ENCODE data around the gene DNAJB13.

The DNAJB13 gene

GRCh38 chr11:73998846-73999575 is 48.2 kb downstream of the DNAJB13 start:
- Histone ChIP-seq H3K27ac (ENCODE audit: low read depth in 2 of 2, low read length in 2 of 2) (no peak overlapping the region), H3K9ac (ENCODE audit: low read depth in 1 of 2, low read length in 2 of 2) (no peak overlapping the region), H3K36me3 (ENCODE audit: control insufficient read depth in 2 of 2, insufficient read depth in 2 of 2, low read length in 2 of 2) (peaks cover 6 to 12% of the 10 kb centered on the region in 2 donors), H3K4me1 (ENCODE audit: control insufficient read depth in 2 of 2, insufficient read depth in 2 of 2, low read length in 2 of 2) (peaks cover 0 to 5% of the 10 kb centered on the region in 2 donors), H3K4me3 (ENCODE audit: low read length in 2 of 2) (no peak overlapping the region), H3K9me3 (ENCODE audit: control insufficient read depth in 2 of 2, low read length in 2 of 2) (no peaks in the 10 kb centered on the region), H3K27me3 (ENCODE audit: control insufficient read depth in 2 of 2, insufficient read depth in 2 of 2, low read length in 2 of 2) (no peaks in the 10 kb centered on the region)

- Histone ChIP-seq H3K4me3 (ENCODE audit: low read length in 2 of 2) (no peak overlapping the region), H3K36me3 (ENCODE audit: control insufficient read depth in 2 of 2, insufficient read depth in 2 of 2, low read length in 2 of 2) (peaks cover 7 to 12% of the 10 kb centered on the region in 2 donors), H3K9me3 (ENCODE audit: control insufficient read depth in 2 of 2, low read length in 2 of 2) (no peaks in the 10 kb centered on the region), H3K27ac (ENCODE audit: low read depth in 2 of 2, low read length in 2 of 2) (no peak overlapping the region), H3K27me3 (ENCODE audit: control insufficient read depth in 2 of 2, insufficient read depth in 2 of 2, low read length in 2 of 2) (no peaks in the 10 kb centered on the region), H3K4me1 (ENCODE audit: control insufficient read depth in 2 of 2, insufficient read depth in 2 of 2, low read length in 2 of 2) (peaks cover 0 to 5% of the 10 kb centered on the region in 2 donors), H3K9ac (ENCODE audit: low read depth in 1 of 2, low read length in 2 of 2) (no peak overlapping the region)
Measured at GRCh38 chr11:73999581-74000306, 48.9 kb downstream of the DNAJB13 start.

- H3K27ac ChIP-seq (ENCODE audit: low read depth in 2 of 2, low read length in 2 of 2): no peak overlapping the region
- H3K27me3 ChIP-seq (ENCODE audit: control insufficient read depth in 2 of 2, insufficient read depth in 2 of 2, low read length in 2 of 2): no peaks in the 10 kb centered on the region
- H3K4me1 ChIP-seq (ENCODE audit: control insufficient read depth in 2 of 2, insufficient read depth in 2 of 2, low read length in 2 of 2): no peaks in the 10 kb centered on the region
- H3K36me3 ChIP-seq (ENCODE audit: control insufficient read depth in 2 of 2, insufficient read depth in 2 of 2, low read length in 2 of 2): peaks cover 7 to 12% of the 10 kb centered on the region in 2 donors
- H3K4me3 ChIP-seq (ENCODE audit: low read length in 2 of 2): no peak overlapping the region
- no peak overlapping the region for H3K9ac ChIP-seq (ENCODE audit: low read depth in 1 of 2, low read length in 2 of 2)
- no peaks in the 10 kb centered on the region for H3K9me3 ChIP-seq (ENCODE audit: control insufficient read depth in 2 of 2, low read length in 2 of 2)
Measured at GRCh38 chr11:74000307-74001133, 49.7 kb downstream of the DNAJB13 start.

GRCh38 chr11:74001822-74002286 is 51.0 kb downstream of the DNAJB13 start:
- Histone ChIP-seq H3K4me3 (ENCODE audit: low read length in 2 of 2) (no peak overlapping the region), H3K9ac (ENCODE audit: low read depth in 1 of 2, low read length in 2 of 2) (no peak overlapping the region), H3K9me3 (ENCODE audit: control insufficient read depth in 2 of 2, low read length in 2 of 2) (no peaks in the 10 kb centered on the region), H3K4me1 (ENCODE audit: control insufficient read depth in 2 of 2, insufficient read depth in 2 of 2, low read length in 2 of 2) (no peaks in the 10 kb centered on the region), H3K27ac (ENCODE audit: low read depth in 2 of 2, low read length in 2 of 2) (no peak overlapping the region), H3K36me3 (ENCODE audit: control insufficient read depth in 2 of 2, insufficient read depth in 2 of 2, low read length in 2 of 2) (peaks cover 7 to 12% of the 10 kb centered on the region in 2 donors), H3K27me3 (ENCODE audit: control insufficient read depth in 2 of 2, insufficient read depth in 2 of 2, low read length in 2 of 2) (no peaks in the 10 kb centered on the region)

GRCh38 chr11:74002832-74003231 is 52.0 kb downstream of the DNAJB13 start:
- H3K4me3 ChIP-seq (ENCODE audit: low read length in 2 of 2): no peak overlapping the region
- H3K4me1 ChIP-seq (ENCODE audit: control insufficient read depth in 2 of 2, insufficient read depth in 2 of 2, low read length in 2 of 2): no peaks in the 10 kb centered on the region
- H3K9me3 ChIP-seq (ENCODE audit: control insufficient read depth in 2 of 2, low read length in 2 of 2): no peaks in the 10 kb centered on the region
- H3K9ac ChIP-seq (ENCODE audit: low read depth in 1 of 2, low read length in 2 of 2): no peak overlapping the region
- H3K36me3 ChIP-seq (ENCODE audit: control insufficient read depth in 2 of 2, insufficient read depth in 2 of 2, low read length in 2 of 2): peaks cover 7 to 12% of the 10 kb centered on the region in 2 donors
- H3K27me3 ChIP-seq (ENCODE audit: control insufficient read depth in 2 of 2, insufficient read depth in 2 of 2, low read length in 2 of 2): no peaks in the 10 kb centered on the region
- no peak overlapping the region for H3K27ac ChIP-seq (ENCODE audit: low read depth in 2 of 2, low read length in 2 of 2)

- Histone ChIP-seq H3K9ac (ENCODE audit: low read depth in 1 of 2, low read length in 2 of 2) (no peak overlapping the region), H3K27ac (ENCODE audit: low read depth in 2 of 2, low read length in 2 of 2) (no peak overlapping the region), H3K4me1 (ENCODE audit: control insufficient read depth in 2 of 2, insufficient read depth in 2 of 2, low read length in 2 of 2) (peaks cover 0 to 1% of the 10 kb centered on the region in 2 donors), H3K4me3 (ENCODE audit: low read length in 2 of 2) (no peak overlapping the region), H3K27me3 (ENCODE audit: control insufficient read depth in 2 of 2, insufficient read depth in 2 of 2, low read length in 2 of 2) (no peaks in the 10 kb centered on the region), H3K9me3 (ENCODE audit: control insufficient read depth in 2 of 2, low read length in 2 of 2) (no peaks in the 10 kb centered on the region), H3K36me3 (ENCODE audit: control insufficient read depth in 2 of 2, insufficient read depth in 2 of 2, low read length in 2 of 2) (peaks cover 7 to 12% of the 10 kb centered on the region in 2 donors)
Measured at GRCh38 chr11:74004046-74004695, 53.3 kb downstream of the DNAJB13 start.

- H3K9ac ChIP-seq (ENCODE audit: low read depth in 1 of 2, low read length in 2 of 2): no peak overlapping the region
Measured at GRCh38 chr11:74004759-74005615, 54.2 kb downstream of the DNAJB13 start.

GRCh38 chr11:74005721-74006517 is 55.1 kb downstream of the DNAJB13 start:
- Histone ChIP-seq H3K4me3 (ENCODE audit: low read length in 2 of 2) (no peak overlapping the region), H3K9me3 (ENCODE audit: control insufficient read depth in 2 of 2, low read length in 2 of 2) (no peaks in the 10 kb centered on the region), H3K36me3 (ENCODE audit: control insufficient read depth in 2 of 2, insufficient read depth in 2 of 2, low read length in 2 of 2) (peaks cover 7 to 12% of the 10 kb centered on the region in 2 donors), H3K9ac (ENCODE audit: low read depth in 1 of 2, low read length in 2 of 2) (no peak overlapping the region), H3K27ac (ENCODE audit: low read depth in 2 of 2, low read length in 2 of 2) (no peak overlapping the region), H3K4me1 (ENCODE audit: control insufficient read depth in 2 of 2, insufficient read depth in 2 of 2, low read length in 2 of 2) (peaks cover 0 to 2% of the 10 kb centered on the region in 2 donors), H3K27me3 (ENCODE audit: control insufficient read depth in 2 of 2, insufficient read depth in 2 of 2, low read length in 2 of 2) (no peaks in the 10 kb centered on the region)

More at GRCh38 chr11:74004759-74005615, 54.2 kb downstream of the DNAJB13 start:
- Histone ChIP-seq H3K9me3 (ENCODE audit: control insufficient read depth in 2 of 2, low read length in 2 of 2) (no peaks in the 10 kb centered on the region), H3K36me3 (ENCODE audit: control insufficient read depth in 2 of 2, insufficient read depth in 2 of 2, low read length in 2 of 2) (peaks cover 7 to 12% of the 10 kb centered on the region in 2 donors), H3K27ac (ENCODE audit: low read depth in 2 of 2, low read length in 2 of 2) (no peak overlapping the region), H3K27me3 (ENCODE audit: control insufficient read depth in 2 of 2, insufficient read depth in 2 of 2, low read length in 2 of 2) (no peaks in the 10 kb centered on the region), H3K4me1 (ENCODE audit: control insufficient read depth in 2 of 2, insufficient read depth in 2 of 2, low read length in 2 of 2) (peaks cover 0 to 2% of the 10 kb centered on the region in 2 donors), H3K4me3 (ENCODE audit: low read length in 2 of 2) (no peak overlapping the region)

All from mucosa of rectum (tissue), 2 donors.